GM18909 (cell line): Measurements from ENCODE around the gene POMT1.
"Not testable (repeated sequence)": the region's sequence is repeated elsewhere in the genome, so short reads cannot be mapped to it uniquely, and the experiment has no call there.

Experiments
- ATAC-seq: cut with Tn5 transposase; IDR thresholded peaks from one replicate; pipeline ENCODE4 v1.9.1; 2021; ENCODE audit warnings: mild to moderate bottlenecking; ENCODE audit not compliant: unreplicated experiment, poor library complexity

POMT1 gene

DNA sequence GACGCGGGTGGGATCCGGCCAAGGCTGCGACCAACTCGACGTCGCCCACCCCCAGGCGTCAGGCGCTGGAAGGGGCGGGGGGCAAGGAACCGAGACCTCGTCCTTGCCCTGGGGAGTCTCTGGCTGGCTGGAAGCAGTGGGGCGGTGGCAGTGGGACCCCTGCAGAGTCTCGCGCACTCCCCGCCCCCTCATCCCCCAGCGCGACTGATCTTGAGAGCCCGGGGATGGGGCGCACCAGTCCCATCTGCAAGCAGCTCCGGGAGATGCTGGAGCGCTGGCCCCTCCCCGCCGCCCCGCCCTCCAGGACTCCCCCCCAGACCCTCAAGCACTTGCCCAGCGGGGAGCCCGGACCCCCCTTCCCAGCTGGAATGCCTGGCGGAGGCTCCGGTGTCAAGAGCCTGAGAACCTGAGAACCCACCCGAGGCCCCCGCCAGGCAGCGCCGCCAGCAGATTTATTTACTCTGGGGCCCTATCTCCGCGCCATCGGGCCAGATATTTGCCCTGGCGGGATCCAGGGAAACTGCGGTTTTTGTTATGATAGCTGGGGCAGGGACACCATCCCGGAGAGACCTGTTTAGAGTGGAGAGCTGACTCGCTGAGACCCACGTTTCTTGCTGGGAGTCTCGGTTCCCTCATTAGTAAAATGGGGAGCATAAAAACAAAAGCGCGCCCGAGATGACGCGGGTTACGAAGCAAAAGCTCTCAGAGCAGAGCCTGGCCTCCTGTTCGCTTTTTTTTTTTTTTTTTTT, 43.8 kb downstream of the POMT1 start:
- ATAC-seq: no peak

DNA sequence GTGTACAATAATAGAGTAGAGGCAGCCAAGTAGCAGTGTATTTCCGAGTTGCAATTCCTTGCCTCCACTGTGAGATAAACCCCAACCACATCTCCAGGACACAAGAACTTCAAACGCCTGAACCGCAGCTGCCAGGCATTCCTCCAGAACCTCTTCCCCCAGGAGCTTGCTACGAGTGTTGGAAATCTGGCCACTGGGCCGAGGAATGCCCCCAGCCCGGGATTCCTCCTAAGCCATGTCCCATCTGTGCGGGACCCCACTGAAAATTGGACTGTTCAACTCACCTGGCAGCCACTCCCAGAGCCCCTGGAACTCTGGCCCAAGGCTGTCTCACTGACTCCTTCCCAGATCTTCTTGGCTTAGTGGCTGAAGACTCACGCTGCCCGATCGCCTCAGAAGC, 46.5 kb downstream of the POMT1 start:
- not testable (repeated sequence) for ATAC-seq

DNA sequence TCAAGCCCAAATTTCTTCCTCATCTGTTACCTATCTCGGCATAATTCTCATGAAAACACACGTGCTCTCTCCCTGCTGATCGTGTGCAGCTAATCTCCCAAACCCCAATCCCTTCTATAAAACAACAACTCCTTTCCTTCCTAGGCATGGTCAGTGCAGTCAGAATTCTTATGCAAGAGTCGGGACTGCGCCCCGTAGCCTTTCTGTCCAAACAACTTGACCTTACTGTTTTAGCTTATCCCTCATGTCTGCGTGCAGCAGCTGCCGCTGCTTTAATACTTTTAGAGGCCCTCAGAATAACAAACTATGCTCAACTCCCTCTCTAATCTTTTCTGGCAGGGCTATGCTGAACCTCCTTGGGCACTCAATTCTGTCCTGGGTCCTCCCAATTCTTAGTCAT, 47.7 kb downstream of the POMT1 start:
- ATAC-seq: not testable (repeated sequence)

DNA sequence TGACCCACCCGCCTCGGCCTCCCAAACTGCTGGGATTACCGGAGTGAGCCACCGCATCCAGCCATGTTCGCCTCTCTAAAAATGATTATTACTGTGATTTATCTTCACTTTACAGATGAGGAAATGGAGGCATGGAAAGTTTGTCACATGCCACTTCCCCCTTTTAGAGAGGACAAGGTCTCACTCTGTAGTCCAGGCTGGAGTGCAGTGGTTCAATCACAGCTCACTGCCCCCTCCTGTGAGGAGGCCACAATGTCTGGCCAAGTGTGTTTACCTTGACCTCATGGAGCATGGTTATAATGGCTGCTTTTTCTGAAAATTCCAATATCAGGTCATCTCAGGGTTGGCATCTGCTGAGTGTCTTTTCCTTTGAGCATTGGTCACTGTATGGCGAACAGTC, 49.3 kb downstream of the POMT1 start:
- ATAC-seq: no peak

DNA sequence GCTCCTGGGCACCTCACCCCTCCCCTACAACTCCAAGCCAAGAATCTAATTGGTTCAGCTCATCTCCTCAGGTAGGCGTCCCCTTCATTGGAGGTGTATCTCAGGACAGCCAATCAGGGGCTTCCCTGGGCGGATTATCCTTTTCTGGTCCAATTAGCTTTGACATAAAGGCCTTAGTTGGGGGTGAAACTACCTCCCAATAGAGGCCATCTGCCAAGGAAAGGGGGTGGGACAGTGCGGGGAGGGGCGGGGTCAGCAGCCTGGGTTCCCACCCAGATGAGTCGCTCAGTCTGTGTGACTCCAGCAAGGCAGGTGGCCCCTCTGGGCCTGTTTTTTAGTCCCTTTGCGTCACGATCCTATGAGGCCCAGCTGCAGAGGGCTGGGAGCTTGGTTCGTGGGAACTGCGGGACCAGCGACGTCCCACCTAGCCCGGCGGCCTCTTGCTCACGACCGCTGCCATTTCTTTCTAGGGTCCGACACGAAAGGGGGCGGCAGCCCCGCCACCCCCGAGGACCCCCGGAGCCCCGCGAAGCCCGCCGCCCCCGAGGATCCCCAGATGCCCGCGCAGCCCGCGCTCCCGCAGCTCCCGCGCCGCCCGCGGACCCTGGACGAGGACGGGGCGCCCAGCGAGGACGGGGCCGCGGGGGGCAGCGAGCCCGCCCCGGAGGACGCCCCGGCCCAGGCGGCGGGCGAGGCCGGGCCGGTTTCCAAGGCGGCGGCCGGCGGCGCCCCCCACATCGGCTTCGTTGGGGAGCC, 51.5 kb downstream of the POMT1 start:
- ATAC-seq: no peak

DNA sequence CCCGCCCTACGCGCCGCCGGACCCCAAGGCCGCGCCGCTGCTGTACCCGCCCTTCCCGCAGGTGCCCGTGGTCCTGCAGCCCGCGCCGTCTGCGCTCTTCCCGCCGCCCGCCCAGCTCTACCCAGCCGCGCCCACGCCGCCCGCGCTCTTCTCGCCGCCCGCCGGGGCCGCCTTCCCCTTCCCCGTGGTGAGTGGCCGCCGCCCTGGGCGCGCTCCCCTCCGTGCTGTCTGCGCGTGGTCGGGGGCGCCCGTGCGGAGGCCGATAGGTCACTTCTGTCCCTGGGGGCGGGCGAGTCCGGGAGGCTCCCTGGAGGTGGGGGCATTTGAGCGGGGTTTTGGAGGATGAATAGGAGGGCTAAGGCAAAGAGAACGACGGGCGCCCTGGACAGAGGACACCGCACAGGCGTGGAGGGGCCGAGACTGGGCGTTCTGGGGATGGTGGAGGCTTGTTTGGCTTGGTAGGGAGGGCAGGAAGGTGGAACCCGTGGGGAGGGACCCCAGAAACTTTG, 52.2 kb downstream of the POMT1 start:
- ATAC-seq: no peak

DNA sequence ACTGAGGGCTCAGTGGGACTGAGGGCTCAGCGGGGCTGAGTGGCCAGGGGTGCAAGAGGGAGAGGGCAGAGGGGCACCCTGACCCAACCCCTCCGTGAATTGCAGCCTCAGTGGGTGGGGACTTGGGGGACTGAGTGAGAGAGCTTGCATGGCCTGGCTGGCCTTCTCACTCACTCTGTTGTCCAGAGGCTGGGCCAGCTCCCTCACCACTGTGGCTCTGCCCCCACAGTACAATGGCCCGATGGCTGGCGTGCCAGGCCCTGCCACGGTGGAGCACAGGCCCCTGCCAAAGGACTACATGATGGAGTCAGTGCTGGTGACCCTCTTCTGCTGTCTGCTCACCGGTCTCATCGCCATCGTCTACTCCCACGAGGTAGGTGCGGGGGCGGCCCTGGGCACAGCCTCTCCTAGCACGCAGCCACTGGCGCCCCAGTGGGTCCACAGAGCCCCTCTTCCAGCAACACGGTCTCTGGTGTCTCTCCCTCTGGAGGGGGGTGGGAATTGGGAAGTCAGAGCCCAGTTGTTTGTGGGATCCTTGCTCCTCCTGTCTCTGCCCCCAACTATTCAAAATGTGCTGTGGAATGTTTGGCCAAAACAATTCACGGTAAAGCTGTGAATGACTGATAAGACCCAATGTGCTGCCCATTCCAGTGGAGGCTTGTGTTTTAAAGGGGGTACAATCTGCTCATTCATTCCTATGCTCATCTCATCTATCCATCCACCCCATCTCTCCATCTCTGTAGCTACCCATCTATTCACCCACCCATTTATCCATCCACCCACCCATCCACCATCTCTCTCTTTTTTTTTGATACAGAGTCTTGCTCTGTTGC, 53.3 kb downstream of the POMT1 start:
- ATAC-seq: no peak

DNA sequence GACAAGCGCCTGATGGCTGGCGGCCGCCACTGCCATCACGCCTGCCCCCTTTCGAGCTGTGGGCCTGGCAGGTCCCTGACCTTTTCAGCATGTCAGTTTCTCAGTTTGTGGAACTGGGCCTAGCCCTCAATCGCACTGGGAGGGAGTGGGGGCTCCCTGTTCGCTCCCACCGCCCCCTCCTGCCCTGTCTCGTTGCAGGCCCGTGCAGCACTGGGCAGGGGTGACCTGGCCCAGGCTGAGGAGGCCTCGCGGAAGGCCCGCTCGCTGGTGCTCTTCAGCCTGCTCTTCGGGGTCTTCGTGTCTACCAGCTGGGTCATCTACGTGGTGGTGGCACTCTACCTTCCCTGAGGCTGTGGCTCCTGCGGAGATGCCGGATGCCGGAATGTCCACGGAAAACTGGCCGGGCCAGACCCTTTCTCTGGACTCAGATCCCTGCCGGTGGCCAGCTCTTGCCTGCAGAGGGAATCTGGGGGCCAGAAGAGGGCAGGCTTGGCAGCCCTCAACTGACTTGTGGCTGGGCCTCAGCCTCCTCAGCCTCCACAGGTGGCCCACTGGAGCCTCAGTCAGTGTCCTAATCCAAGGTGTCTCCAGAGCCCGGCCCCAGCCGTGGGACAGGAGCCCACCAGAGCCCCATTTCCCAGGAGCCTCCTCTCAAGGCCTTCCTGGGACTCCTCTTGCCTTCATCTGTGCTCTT, 55.3 kb downstream of the POMT1 start:
- ATAC-seq: no peak

DNA sequence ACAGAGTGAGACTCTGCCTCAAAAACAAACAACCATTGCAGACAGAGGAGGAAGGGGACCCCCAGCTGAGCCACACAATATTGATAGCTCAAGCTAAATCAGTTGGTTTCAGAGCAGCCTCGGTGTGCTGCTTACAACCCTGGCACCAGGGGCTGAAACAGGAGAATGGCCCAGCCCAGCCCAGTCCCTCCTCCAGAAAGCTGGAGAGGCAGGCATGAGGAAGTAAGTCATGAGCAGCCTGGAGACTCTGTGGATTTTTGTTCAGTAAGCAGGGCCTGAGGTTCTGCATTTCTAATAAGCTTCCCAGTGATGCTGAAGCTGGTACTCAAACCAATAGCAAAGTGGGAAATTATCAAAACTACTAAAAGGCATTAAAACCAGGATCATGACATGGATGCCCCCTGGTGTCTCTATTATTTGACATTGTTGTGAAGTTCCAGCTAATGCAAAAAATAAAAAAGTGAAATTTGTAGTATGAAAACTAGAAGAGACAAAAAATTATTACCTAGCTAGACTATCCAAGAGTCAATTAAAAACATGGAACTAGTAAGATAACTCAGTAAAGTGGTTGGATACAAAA, 56.8 kb downstream of the POMT1 start:
- ATAC-seq: no peak

DNA sequence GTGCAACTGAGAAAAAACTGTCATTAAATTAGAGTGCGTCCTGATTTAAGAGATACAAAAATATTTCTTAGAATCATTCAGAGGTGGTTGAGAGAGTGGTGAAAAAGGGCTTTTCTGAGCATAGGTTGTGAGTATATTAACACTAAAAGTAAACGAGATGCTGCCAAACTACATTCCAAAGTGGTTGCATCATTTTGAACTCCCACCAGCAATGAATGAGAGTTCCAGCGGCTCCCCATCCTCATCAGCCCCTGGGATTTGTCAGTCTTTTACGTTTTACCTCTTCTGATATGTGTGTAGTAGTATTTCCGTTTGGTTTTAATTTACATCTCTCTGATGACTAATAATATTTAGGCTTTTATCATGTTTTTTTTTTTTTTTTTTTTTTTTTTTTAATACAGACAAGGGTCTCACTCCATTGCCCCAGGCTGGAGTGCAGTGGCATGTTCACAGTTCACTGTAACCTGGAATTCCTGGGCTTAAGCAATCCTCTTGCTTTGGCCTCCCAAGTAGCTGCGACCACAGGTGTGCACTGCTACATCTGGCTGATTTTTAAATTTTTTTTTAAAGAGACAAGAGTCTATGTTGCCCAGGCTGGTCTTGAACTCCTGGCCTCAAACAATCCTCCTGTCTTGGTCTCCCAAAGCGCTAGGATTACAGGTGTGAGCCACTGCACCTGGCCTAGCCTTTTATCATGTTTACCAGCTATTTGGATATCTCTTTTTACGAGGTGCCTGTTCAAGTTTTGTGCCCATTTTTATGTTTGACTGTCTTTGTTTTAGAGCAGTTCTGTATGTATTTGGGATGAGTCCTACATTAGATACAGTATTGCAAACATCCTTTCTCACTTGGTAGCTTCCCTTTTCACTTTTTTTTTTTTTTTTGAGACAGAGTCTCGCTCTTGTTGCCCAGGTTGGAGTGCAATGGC, 59.6 kb downstream of the POMT1 start:
- no peak for ATAC-seq

DNA sequence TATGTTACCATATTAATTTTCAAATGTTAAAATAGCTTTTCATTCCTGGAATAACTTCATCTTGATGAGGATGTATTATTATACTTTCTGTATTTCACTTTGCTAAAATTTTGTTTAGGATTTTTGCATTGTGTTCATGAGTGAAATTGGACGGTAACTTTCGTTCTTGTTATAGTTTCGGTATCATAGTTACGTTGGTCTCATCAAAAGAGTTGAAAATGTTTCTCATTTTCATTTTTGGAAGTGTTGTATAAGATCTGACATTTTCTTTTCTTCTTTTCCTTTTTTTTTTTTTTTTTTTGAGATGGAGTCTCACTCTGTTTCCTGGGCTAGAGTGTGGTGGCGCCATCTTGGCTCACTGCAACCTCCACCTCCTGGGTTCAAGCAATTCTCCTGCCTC, 62.7 kb downstream of the POMT1 start:
- no peak for ATAC-seq

DNA sequence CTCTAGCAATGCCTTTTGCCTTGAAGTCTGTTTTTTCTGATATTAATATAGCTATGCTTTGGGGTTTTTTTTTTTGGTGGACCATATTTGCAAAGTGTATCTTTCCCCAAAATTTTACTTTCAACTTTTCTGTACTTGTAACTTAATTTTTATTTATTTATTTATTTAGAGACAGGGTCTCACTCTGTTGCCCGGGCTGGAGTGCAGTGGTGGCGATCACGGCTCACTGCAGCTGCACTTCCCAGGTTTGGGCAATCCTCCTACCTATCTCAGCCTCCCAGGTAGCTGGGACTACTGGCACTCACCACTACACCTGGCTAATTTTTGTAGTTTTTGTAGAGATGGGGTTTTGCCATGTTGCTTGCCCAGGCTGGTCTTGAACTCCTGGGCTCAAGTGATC, 63.4 kb downstream of the POMT1 start:
- ATAC-seq: no peak

DNA sequence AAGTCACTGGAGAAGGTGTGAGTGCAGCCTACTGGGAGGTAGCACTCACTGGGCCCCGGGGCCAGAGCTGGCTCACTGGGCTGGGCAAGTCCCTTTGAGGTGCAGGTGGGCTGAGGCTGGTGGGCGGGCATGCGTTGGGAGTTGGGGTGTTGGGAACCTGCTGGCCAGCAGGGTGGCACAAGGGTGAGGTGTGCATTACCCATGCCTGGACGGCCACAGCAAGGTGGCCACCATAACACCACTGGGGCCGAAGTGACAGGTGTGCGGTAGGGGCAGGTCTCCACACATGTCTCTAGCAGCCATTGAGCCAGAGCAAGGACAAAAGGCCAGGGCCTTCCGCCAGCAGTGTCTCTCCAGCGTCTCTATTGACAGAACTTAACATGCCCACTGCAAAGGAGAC, 65.2 kb downstream of the POMT1 start:
- no peak for ATAC-seq
